Activated CD8-positive, alpha-beta memory T cell treated with anti-CD3 and anti-CD28 coated beads for 1 hour (primary cell): ENCODE results near the gene OR52I1.

Experiments used
- DNase-seq, 2 donors: peaks; one replicate each; pipeline ENCODE4 v3.0.0-alpha.2; 2020; ENCODE audit warnings: low read depth in 1 of 2; ENCODE audit errors: extremely low read depth in 1 of 2

Gene OR52I1, protein sequence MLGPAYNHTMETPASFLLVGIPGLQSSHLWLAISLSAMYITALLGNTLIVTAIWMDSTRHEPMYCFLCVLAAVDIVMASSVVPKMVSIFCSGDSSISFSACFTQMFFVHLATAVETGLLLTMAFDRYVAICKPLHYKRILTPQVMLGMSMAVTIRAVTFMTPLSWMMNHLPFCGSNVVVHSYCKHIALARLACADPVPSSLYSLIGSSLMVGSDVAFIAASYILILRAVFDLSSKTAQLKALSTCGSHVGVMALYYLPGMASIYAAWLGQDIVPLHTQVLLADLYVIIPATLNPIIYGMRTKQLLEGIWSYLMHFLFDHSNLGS

DNA sequence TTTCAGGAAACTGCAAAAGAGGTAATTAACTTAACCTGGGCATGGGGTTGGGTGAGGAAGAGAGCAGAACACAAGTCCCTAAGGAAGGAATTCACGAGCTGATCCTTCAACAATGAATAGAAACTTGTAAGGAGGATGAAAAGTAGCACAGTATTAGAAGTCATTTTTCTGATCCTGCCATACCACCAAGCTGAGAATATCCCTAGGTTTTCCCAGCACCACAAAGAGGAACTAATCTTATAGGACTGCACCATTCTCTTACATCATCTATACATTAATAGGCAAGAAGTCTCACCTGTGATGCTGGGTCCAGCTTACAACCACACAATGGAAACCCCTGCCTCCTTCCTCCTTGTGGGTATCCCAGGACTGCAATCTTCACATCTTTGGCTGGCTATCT is at the start of gene OR52I1:
Gene OR52I1 (plus strand): TSS at position 301 of the 400 bp plus-strand sequence. CDS start 0 bp downstream, at position 301.
- no peak for DNase-seq

DNA sequence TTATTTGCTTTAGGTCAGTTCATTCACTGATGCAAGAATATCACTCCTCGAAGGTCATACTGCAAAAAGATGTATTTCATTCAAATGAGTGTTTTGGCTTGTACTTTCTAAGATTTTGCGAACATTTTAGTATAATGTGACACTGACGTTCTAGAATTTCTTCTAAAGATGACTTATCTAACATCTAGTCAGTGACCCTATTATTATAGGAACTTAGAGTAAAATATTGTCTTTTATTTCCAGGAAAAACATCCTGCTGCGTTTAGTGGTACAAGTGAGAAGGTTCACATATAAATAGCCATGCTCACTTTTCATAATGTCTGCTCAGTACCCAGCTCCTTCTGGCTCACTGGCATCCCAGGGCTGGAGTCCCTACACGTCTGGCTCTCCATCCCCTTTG is 48.9 kb upstream of the OR52I1 start, which contains the start of gene OR52M1:
Gene OR52M1 (plus strand): TSS at position 301 of the 400 bp plus-strand sequence. CDS start 0 bp downstream, at position 301.
- DNase-seq, result no peak

DNA sequence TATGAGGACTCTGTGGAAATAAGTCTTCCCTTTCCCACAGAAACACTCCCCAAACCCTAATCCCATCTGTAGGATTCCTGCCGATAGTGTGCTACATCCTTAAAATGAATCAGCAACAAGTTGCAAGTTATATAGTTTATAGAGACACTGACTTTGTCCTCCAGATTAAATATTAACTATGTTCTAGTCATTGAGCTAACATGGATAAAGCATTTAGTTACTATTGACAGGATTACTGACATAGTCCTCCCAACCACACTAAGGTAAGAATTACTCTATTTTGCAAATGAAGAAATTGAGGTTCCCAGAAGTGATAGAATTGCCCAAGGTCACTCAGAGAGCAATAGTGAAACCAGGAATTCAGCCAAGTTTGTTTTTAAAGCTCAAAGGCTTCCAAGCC is 47.0 kb upstream of the OR52I1 start:
- no peak for DNase-seq

DNA sequence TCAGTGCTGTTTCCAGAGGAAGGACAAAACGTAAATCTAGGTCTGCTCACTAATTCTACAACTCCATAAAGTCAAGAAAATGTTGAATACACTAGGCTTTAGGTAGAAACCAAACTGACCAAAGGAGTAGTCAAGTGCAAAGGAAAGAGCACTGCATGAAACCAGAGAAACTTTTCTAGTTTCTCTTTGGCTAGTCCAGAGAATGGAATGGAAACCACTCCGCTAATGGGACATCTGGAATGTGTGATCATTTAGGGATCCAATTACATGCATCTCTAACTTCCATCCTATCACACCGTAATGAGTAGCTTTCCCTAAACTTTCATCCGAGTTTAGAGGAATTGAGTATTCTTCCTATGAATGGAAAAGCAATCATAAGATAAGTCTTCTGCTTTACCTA is 46.4 kb upstream of the OR52I1 start:
- no peak for DNase-seq

DNA sequence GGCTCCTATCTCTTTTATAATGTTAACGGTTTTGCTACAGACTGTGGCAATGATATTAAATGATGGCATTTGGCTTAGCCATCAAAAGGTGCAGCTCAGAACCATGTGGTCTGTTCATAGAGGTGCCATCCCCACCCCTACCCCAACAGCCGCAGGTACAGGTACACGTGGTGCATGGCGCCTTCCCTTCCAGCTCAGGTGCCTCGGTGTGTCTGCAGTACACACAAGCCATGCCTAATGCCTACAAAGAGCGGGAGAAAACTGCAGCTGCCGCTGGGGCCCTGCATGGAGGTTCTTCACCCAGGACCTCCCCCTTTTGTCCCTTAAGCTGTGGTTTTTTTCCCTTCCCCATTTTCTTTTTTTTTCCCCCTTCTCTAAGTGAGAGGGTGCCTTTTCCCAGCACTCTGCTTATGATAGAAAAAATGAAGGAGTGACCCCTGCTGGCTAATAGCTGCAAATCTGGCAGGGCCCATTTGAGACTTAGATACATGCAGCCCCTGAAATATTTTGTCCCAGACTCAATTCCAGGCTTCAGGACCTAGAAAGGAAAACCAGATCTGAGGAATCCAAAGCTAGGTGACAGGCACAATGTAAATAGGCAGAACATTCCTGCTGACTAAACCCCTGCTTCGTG is 42.4 kb upstream of the OR52I1 start:
- DNase-seq, result no peak

DNA sequence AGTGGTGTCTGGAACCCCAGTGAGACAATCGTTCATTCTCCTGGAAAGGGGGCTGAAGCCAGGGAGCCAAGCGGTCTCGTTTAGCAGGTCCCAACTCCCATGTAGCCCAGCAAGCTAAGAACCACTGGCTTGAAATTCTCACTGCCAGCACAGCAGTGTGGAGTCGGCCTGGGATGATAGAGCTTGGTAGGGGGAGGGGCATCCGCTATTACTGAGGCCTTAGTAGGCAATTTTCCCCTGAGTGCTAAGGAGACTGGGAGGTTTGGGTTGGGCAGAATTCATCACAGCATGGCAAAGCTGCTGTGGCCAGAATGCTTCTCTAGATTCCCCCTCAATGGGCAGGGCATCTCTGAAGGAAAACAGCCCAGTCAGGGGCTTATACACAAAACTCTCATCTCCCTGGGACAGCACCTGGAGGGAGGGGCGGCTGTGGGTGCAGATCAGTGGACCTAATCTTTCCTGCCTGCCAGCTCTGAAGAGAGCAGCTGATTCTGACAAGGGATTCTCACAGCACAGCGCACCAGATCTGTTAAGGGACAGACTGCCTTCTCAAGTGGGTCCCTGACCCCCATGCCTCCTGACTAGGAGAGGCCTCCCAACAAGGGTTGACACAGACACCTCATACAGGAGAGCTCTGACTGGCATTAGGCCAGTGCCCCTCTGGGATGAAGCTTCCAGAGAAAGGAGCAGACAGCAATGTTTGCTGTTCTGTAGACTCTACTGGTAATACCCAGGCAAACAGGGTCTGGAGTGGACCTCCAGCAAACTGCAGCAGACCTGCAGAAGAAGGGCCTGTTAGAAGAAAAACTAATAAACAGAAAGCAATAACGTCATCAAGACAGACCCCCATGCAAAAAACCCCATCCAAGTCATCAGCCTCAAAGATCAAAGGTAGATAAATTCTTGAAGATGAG is 34.1 kb upstream of the OR52I1 start:
- no peak for DNase-seq

DNA sequence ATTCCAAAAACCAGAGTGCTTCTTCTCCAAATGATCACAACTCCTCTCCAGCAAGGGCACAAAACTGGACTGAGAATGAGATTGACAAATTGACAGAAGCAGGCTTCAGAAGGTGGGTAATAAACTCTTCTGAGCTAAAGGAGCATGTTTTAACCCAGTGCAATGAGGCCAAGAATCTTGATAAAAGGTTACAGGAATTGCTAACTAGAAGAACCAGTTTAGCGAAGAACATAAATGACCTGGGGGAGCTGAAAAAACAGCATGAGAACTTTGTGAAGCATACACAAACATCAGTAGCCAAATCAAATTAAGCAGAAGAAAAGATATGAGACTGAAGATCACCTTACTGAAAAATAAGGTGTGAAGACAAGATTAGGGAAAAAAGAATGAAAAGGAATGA is 33.4 kb upstream of the OR52I1 start:
- no peak for DNase-seq

DNA sequence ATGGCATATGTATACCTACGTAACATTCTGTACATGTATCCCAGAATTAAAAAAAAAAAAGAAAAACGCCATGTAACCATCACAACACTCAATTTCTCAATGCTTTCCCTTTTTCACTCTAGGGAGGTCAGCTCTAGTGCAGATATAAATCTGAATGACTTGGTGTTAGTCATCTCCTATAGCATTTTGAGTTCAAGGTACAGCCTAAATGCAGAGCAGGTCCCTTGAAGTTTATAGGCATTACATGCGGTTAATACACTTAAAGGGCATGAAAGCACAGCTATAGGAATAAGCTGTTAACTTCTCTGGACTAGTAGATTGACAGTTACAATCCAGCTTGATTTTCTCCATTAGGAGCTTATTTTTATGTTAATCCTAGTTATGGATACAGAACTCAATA is 28.5 kb upstream of the OR52I1 start:
- DNase-seq, result no peak

DNA sequence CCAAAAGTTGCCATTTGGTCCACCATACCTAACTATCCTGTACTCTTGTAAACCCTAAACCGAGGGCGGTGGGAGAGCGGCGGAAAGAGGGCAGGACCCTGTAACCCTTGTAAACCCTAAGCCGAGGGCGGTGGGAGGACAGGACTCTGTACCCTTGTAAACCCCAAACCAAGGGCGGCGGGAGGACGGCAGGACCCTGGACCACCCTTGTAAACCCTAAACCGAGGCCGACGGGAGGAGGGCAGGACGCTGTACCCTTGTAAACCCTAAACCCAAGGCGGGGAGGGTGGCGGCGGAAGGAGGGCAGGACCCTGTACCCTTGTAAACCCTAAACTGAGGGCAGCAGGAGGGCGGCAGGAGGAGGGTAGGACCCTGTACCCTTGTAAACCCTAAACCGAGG is 24.8 kb upstream of the OR52I1 start:
- DNase-seq, result no peak

DNA sequence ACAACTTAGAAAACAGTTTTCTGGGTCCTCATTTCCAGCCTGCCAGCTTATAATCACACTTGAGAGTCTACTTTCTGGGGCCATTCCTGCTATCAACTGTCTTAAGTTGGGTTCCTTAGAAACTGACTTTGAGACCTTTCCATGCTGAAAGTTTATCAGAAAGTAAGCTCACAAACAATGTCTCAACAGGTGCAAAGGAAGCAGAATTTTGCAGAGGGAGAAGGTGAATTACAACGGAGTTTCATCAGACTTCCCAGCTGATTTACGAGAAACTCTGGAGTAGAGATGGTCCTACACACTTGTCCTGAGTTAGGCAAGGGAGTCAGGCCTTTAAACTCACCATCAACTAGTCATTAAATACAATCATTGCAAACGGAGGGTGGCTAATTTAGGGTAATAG is 17.0 kb upstream of the OR52I1 start:
- no peak for DNase-seq

DNA sequence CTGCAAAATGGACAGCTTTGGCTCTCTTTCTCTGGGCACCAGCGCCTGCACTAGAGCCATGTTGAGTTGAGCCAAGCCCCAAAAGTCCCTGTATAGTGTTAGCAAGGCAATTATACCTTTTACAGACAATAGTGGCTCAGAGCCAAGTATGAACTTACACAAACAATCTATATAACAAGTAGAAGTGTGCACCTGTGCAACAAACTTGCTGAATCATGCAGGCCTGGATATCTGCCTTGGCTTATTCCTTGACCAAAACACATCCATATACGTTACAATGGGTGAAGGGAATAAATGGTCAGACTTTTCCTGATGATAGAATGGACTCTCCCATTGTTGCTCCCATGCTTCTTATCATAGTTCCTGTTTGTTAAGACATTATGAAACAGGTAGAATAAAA is 16.1 kb upstream of the OR52I1 start:
- DNase-seq, result no peak

DNA sequence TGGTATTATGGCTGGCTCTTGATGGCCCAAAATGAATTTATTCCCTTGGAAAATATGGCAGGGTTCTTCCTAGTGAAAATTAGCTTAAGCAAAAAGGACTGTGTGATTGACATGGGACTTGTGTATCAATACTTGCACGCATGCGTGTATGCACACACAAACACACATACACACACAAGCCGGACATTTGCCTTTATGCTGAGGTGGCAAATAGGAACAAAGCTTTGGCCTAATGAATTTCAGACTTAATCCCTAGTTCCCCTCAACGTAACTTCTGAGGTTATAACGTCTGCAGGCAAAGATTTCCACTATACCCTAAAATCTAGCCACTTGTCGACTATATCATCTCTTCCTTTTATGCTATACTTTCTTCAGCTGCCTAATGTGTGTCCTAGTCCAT is 15.2 kb upstream of the OR52I1 start:
- no peak for DNase-seq

DNA sequence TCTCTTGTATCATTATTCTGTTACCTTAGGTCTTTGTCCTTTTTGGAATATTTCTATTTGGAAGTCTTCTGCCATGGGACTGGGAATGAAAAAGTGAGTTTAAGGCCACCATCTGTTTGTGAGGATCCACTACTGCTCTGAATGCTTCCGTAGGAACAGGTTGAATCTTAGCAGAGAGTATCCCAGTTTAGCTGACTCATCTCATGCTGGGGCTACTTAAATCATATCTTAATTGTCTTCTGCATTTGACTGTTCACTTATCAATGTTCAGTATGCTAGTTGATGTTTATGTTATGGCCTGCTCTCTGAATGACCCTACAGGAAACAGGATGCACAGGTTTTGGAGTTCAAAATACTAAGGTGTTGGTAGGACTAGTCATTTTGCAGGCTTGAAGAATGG is 13.7 kb upstream of the OR52I1 start:
- DNase-seq, result no peak

DNA sequence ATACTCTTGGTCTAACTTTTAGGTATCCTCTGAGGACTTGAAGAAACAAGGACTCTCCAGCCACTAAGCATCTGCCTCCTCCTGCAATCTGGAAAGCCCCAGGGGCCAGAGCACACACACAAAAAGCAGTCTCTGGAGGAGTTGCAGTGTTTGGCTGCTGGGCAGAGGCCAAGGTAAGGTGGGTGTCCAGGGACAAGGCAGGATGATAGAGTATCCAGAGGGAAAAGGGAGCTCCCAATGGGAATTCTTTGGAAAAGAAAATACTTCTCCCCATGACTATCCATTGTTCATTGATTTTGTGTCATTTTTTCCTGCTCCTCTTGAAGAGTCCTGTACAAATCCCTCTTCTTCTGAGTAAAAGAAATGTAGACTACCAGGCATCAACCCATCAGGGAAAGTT is 12.4 kb upstream of the OR52I1 start, which contains the start of gene OR52I2:
Gene OR52I2 (plus strand): TSS at position 301 of the 400 bp plus-strand sequence.
- no peak for DNase-seq

DNA sequence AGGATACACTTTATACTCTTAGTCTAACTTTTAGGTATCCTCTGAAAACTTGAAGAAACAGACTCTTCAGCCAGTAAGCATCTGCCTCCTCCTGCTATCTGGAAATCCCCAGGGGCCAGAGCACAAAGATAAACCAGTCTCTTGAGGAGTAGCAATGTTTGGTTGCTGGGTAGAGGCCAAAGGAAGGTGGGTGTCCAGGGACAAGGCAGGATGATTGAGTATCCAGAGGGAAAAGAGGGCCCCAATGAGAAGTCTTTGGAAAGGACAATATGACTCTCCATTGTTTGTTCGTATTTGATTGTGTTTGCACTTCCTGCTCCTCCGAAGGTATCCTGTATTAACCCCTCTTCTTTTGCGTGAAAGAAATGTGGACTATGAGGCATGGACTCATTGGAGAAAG is 4.8 kb upstream of the OR52I1 start:
- DNase-seq, result no peak

DNA sequence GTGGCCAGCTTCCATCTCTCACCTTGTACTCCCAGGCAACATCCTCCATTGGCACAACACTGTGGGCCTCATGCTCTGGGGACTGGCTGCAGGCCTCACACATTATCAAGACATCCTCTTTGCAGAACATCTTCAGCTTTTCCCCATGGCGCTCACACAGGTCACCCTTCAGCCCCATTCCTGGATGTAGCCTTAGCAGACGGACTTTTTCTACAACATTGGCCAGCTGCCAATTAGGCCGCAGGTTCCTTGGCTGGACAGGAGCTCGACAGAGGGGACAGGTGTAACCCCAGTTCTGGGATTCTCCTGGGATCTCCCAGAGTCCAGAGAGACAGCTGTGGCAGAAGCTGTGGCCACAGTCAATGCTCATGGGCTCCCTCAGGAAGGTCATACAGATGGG is 11.2 kb downstream of the OR52I1 start:
- no peak for DNase-seq

DNA sequence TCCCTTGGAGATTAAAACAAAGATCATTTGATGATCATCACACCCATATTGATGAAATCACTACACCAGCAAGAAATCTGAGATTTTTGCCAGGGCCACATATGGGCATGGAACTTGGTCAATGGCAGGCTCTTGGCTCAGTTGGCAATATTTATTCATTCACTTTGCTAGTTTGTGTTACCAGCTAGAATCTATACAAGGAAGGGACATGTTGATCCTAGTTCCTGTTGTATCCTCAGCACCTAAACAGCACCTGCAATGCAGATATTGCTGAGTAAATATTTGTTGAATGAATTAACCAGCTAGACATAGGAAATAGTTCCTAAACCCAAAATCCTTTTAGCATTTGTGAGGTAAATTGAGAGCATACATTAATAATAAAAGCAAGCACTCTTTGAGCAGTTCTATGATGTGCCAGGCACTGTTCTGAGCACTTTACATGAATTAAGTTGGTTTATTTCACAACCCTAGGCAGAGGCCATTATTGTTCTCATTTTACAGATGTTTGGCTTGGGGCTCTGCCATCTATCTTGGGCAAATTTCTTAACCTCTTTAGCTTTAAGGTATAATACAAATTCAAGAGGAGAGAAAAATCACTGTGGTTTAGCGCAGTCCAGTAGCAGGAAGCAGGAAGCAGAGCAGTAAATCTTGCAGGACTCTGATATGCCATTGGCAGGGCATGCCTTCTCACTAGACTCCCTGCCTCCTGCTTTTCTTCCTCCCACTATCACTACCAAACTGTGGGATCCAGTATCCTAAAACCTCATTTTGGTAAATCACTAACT is 12.6 kb downstream of the OR52I1 start:
- no peak for DNase-seq

DNA sequence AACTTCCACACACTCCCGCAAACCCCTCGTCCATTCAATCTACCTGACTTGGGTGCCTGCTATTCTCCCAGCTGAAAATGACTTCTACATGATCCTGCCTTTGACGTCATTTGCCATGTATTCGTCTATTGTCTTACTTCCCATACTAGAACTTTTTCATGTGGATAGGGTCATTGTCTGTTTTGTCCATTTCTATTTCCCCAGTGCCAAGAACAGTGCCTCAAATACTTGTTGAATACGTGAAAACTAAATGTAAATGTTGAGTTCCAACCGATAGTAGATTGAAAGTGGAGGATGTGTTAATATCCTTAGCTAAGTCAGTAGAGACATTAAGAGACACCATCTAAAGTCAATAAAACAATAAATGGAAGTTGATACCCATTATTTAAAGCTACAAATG is 13.3 kb downstream of the OR52I1 start:
- no peak for DNase-seq

DNA sequence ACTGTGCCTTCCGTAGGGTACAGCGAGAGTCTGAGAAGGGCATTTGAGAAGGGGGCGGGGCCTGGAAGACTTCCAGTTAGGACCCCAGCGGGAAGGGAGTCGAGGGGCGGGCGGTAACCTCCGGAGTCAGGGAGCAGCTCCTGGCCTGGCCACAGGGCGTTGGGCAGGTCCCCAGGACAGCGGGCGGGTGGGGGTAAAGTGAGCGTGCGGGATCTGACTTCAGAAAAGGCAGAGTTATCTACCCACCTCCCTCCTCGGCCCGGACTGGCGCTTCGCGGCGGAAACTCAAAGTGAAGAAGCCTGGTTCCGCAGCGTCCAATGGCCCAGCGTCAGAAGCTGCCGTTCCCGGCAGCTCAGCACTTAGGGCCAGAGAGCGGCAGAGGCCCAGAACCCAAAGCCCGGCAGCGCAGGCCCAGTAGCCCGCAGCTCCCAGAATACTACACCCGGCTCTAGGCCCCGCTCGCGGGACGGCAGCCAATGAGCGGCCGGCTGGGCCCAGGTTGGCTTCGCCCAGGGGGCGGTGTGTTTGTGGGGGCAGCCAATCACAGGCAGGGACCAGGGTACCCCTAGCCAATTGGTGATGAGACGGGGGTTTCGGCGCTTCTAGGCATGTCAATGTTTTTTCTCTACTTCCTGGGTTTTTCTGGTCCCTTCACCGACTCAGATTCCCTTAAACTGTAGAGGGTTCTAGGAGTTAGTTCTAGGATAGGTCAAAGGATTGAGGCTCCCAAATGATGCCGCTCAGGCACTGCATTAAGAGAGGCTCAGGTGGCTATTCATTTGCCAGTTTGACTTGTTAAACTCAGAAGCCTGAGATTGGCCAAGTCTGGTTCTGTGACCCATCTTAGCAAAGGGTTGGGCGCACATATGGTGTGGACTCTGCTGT is 14.2 kb downstream of the OR52I1 start, which contains the start of gene TRIM68:
Gene TRIM68 (minus strand): TSS at position 451 of the 886 bp plus-strand sequence. CDS start 2,727 bp downstream, outside the sequence.
- peak; percentile 83 to 89 for DNase-seq
